Ascending aorta (tissue), 2 donors: Measurements from ENCODE around the gene PITPNM3. TPM values are rescaled to one million over a fixed set of nuclear protein-coding genes. Genes with fewer than 3 reads are reported as not detected.

Source experiments
- DNase-seq, 2 donors: peaks; one replicate each; pipeline ENCODE4 v3.0.0-alpha.2; 2019; ENCODE audit warnings: low spot score in 2 of 2
- H3K27ac ChIP-seq, 2 donors: fragments of 200-600 bp; sonication (generic); one replicate each; pipeline ENCODE4 v1.5.1; 2016 to 2017; ENCODE audit warnings: mild to moderate bottlenecking in 1 of 2
- H3K27me3 ChIP-seq: fragments of 200-600 bp; sonication (generic); one replicate; pipeline ENCODE4 v1.5.1; 2017
- H3K36me3 ChIP-seq, 2 donors: fragments of 200-600 bp; sonication (generic); one replicate each; pipeline ENCODE4 v1.5.1; 2016
- H3K4me1 ChIP-seq, 2 donors: fragments of 200-600 bp; sonication (generic); one replicate each; pipeline ENCODE4 v1.5.1; 2016 to 2017; ENCODE audit warnings: mild to moderate bottlenecking in 1 of 2
- H3K4me3 ChIP-seq, 2 donors: fragments of 200-600 bp; sonication (generic); one replicate each; pipeline ENCODE4 v1.5.1; 2016 to 2017; ENCODE audit warnings: mild to moderate bottlenecking in 1 of 2
- H3K9me3 ChIP-seq, 2 donors: fragments of 200-600 bp; sonication (generic); one replicate each; pipeline ENCODE4 v1.5.1; 2016
- intact Hi-C: fragments of 100-400 bp; cut with DNase I; formaldehyde crosslinking; loops from one replicate; pipeline ENCODE4 v1.15.1; 2023
- total RNA-seq: library from RNA; depleted of rRNA; stranded (reverse); fragments of >200 nt; gene quantifications from one replicate; pipeline ENCODE4 v1.1.0, GENCODE V29; 2016
- TF ChIP-seq, protein P1 (sequence below), 3 experiments: fragments of 200-600 bp in 2 of 3; fragments of 450-650 bp in 1 of 3; sonication (generic) in 2 of 3; IDR thresholded peaks; one replicate each; pipeline ENCODE4 v1.5.1; 2016 to 2019; ENCODE audit warnings: antibody characterized with exemption in 3 of 3, mild to moderate bottlenecking in 1 of 3, moderate library complexity in 1 of 3

The PITPNM3 gene
- total RNA-seq, 1 donor from 2014 or later, result 10.4 TPM

DNA sequence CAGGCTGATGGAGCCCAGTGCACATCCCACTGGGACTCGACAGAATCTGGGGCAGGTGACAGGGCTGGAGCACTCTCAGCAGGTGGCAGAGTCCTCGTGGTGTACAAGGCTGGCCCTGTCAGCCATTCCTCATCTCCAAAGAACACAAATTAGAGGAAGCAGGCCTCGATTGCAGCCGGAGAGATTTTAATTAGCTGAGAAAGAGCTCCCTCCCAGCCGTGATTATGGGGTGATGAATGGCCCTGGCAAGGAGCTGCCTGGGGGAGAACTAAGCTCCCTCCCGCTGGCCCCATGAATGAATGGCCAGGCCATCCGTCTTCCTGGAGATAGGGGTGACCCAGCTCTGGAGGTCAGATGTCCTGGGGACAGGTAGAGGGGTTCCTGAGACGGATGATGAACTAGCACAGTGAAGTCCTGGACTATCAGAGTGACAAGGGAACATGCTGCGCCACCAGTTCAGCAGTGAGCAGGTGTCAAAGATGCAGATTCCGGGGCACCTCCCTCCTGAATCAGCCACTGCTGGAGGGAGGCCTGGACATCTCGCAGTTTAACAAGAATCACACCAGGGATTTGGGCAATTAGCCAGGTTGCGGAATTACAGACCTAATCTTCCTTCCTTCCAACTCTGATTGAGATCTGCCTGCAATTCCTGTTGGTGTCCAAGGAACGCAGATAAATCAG lies 76.6 kb downstream of the PITPNM3 start:
- TF ChIP-seq, protein P1, sequence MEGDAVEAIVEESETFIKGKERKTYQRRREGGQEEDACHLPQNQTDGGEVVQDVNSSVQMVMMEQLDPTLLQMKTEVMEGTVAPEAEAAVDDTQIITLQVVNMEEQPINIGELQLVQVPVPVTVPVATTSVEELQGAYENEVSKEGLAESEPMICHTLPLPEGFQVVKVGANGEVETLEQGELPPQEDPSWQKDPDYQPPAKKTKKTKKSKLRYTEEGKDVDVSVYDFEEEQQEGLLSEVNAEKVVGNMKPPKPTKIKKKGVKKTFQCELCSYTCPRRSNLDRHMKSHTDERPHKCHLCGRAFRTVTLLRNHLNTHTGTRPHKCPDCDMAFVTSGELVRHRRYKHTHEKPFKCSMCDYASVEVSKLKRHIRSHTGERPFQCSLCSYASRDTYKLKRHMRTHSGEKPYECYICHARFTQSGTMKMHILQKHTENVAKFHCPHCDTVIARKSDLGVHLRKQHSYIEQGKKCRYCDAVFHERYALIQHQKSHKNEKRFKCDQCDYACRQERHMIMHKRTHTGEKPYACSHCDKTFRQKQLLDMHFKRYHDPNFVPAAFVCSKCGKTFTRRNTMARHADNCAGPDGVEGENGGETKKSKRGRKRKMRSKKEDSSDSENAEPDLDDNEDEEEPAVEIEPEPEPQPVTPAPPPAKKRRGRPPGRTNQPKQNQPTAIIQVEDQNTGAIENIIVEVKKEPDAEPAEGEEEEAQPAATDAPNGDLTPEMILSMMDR (IDR thresholded peaks at IDR 0.05), result no peak
- no peaks in the 10 kb centered on the region for H3K36me3 ChIP-seq
- no peaks in the 10 kb centered on the region for H3K9me3 ChIP-seq
- no peak overlapping the region for H3K27ac ChIP-seq
- no peak overlapping the region for H3K4me3 ChIP-seq
- DNase-seq, result no peak
- intact Hi-C loops, result loop anchor here (10.0 kb wide), 1 partner anchor 65 kb away; no protein-coding TSS in a partner anchor
- H3K4me1 ChIP-seq, result no peaks in the 10 kb centered on the region
- H3K27me3 ChIP-seq, result no peaks in the 10 kb centered on the region

DNA sequence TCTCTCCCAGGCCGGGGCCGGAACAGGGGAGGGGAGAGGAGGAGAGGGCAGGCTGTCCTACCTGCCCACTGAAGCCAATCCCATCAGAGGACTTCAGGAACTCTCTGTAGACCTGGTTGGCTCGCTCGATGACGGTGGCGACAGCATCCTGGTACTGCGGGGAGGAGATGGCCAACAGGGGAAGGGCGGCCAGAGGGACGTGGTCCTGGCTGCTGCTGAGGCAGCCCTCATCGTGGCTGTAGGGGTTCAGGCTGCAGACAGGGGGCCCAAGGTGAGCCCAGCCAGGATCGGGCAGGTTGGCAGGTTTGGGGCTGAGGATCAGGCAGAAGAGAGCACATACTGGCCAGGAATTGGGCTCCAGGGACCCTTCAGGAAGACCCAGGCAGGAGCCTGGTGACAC lies 77.9 kb downstream of the PITPNM3 start:
- Histone ChIP-seq H3K27ac (no peak overlapping the region), H3K4me1 (no peaks in the 10 kb centered on the region), H3K27me3 (no peaks in the 10 kb centered on the region), H3K4me3 (no peak overlapping the region), H3K36me3 (no peaks in the 10 kb centered on the region), H3K9me3 (no peaks in the 10 kb centered on the region)
- no peak for DNase-seq
- intact Hi-C loops, result no loop called here
- TF ChIP-seq, protein P1 (IDR thresholded peaks at IDR 0.05), result no peak

DNA sequence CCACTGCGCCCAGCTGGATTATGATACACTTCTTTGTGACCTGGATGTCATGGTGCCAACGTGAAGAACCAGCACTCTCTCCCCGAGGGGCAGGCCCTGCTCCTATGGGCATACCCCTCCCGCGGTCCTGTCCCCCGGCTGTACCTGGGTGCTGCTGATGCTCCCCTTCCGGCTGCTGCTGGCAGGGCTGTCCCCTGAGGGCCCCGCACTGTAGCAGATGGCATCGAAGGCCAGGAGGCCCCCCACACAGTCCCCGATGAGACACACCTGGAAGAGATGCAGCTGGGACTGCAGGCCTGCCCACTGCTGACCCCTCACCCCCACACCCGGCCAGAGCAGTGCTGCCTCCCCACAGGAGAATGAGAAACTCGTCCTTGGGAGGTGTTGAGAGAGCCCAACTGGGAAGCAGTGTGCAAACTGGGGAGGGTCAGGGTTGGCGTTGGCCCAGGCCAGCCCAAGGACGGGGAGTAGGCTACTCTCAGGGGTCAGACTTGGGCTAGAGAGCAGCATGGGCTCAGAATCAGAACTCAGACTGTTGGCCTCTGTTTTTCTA lies 78.4 kb downstream of the PITPNM3 start:
- Histone ChIP-seq H3K9me3 (no peaks in the 10 kb centered on the region), H3K4me1 (no peaks in the 10 kb centered on the region), H3K4me3 (no peak overlapping the region), H3K27ac (no peak overlapping the region), H3K27me3 (no peaks in the 10 kb centered on the region), H3K36me3 (no peaks in the 10 kb centered on the region)
- intact Hi-C loops, result no loop called here
- TF ChIP-seq, protein P1 (IDR thresholded peaks at IDR 0.05), result no peak
- no peak for DNase-seq

DNA sequence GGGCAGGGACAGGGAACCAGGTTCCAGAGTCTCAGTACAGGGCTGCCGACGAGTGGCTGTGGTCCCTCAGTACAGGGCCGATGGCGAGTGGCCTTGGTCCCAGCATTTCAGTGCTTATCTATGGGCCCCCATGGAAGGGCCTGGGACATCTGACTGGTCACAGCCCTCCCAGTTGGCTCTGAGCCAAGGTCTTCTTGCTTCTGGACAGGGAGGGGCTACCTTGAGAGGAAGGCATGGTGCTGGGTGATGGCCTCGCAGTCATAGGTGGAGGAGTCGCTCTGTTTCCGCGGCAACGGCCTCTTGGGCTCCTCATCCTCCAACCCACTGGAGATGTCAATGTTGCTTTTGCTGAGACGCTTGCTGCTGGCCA lies 79.6 kb downstream of the PITPNM3 start:
- Histone ChIP-seq H3K36me3 (no peaks in the 10 kb centered on the region), H3K27ac (no peak overlapping the region), H3K4me3 (no peak overlapping the region), H3K27me3 (no peaks in the 10 kb centered on the region), H3K4me1 (no peaks in the 10 kb centered on the region), H3K9me3 (no peaks in the 10 kb centered on the region)
- intact Hi-C loops, result no loop called here
- TF ChIP-seq, protein P1 (IDR thresholded peaks at IDR 0.05), result no peak
- DNase-seq, result no peak

DNA sequence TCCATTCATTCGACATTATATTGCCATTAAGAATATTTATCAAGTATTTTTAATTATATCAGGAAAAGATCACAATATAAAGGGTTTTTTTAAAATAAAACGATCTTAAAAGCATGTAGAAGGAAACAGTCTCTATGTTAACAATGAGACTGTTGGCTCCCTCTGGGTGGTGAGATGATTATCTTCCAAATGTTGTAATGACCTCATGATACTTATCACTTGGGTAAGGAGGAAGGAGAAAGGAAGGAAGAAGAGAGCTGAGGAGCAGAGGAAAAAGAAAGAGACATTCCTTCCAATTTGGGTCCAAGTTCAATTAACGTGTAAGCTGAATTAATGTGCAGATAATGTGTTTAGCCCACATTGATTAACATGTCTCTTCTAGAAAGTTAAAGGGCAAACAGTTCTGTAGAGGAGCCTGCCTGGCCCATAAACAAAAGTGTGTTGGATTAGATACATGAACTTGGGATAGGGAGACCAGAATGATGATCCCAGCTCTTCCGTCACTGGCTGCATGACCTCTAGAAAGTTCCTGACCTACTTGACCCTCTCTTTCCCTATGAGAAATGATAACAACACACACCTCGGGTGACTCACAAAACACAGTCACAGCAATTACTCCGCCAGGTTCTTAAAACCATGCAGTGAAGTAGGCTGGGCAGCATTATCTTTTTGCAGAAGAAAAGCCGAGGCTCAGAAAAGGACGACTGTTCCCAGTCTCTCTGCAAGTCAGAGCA lies 80.1 kb downstream of the PITPNM3 start:
- H3K4me3 ChIP-seq, result no peak overlapping the region
- H3K27ac ChIP-seq, result no peak overlapping the region
- no peak for DNase-seq
- no peaks in the 10 kb centered on the region for H3K9me3 ChIP-seq
- H3K36me3 ChIP-seq, result no peaks in the 10 kb centered on the region
- TF ChIP-seq, protein P1 (IDR thresholded peaks at IDR 0.05), result no peak
- intact Hi-C loops, result no loop called here
- H3K4me1 ChIP-seq, result no peaks in the 10 kb centered on the region
- H3K27me3 ChIP-seq, result no peaks in the 10 kb centered on the region
